GM18870 (cell line): ENCODE results near the gene MACROD2.

Experiments
- ATAC-seq: cut with Tn5 transposase; IDR thresholded peaks from one replicate; pipeline ENCODE4 v1.9.1; 2021; ENCODE audit warnings: moderate library complexity; ENCODE audit not compliant: unreplicated experiment

The MACROD2 gene

DNA sequence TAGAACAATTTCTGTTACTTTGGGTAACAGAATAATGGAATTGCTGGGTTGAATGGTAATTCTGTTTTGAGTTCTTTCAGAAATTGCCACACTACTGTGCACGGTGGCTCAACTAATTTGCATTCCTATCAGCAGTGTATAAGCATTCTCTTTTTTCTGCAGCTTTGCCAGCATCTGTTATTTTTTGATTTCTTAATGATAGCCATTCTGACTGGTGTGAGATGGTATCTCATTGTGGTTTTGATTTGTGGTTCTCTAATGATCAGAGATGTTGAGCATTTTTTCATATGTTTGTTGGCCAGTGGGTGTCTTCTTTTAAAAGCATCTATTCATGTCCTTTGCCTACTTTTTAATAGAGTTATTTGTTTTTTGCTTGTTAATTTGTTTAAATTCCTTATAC, 1731.1 kb downstream of the MACROD2 start:
- no peak for ATAC-seq

DNA sequence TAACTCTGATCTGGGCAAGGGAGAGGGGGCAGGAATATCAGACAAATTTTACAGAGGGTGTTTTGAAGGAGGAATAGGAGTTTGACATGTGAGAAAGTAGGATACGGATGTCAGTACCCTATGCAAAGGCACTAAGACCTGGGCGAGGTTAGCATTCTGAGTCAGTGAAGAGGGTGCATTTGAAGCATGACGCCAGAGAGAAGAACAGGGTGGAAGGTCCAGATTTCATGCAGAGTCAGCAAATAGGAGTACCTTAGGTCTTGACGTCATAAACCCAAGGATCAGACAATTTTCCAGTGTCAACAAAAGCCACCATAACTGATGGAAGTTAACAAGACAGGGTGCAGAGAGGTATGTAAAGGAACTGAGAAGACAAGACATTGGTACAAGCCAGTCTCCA, 1738.7 kb downstream of the MACROD2 start:
- ATAC-seq: no peak

DNA sequence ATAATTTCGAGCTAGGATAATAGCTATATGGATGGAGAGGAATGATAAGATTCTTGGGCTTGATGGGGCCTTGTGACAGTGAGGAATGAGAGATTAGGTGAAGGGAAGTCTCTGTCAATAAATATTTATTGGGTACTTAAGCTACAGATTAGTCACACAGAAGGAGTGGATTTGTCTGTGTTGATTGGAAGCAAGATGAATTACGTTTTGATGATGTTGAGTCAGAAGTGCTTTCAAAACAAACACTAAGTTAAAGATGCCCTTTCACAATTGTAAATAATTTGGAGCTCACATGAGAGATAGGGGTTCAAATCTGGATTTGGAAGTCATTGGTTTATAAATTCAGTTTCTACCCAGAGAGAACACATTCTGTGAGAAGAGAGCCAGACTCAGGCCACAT, 1743.7 kb downstream of the MACROD2 start:
- ATAC-seq: no peak

DNA sequence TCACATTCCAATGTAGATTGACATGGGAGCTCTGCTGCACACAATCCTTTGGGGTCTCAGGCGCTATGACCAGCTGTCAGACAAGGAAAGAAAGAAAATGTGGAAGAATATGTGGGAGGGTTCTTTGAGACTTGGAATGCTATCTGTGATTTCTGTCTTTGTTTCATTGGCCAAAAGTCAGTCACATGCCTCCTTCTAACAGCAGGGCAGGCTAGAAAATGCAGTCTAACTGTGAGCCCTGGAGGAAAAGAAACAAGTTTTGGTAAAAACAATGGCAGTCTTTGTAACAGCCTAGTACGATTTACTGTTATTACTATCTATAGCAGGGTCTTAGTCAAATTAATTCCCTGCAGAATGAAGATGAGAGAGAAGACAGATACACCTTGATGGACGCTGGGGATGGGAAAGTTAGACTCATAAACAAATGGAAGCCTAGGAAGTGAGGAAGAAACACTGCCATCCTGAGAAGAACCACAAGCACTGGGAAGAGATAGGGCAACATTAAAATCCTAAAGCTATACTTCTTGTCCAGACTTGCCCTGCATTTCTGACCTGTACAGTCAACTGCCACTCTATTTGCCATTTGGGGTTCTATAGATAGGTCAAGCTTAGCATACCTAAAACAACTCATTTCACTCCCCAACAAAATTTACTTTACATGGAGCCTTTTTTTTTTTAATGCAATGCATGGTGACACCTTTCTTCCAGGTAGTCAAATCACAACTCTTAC, 1744.9 kb downstream of the MACROD2 start:
- no peak for ATAC-seq

DNA sequence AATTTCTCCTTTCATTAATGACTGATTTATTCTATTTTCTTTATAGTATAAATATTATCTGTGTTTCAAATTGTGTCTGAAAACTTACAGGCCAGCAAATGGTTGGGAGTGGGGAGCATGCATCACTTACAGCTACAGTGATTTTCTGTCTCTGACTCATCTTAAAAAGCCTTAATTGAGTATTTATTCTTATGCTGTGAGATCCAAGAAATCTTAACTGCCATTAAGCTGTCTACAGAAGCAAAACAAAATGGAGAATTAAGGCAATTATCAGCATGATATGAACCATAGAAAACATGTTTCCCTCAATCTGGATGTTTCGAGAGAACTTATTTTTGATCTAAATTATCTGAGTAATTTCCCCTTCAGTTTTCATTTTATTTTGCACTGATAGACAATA, 1746.8 kb downstream of the MACROD2 start:
- ATAC-seq: no peak

DNA sequence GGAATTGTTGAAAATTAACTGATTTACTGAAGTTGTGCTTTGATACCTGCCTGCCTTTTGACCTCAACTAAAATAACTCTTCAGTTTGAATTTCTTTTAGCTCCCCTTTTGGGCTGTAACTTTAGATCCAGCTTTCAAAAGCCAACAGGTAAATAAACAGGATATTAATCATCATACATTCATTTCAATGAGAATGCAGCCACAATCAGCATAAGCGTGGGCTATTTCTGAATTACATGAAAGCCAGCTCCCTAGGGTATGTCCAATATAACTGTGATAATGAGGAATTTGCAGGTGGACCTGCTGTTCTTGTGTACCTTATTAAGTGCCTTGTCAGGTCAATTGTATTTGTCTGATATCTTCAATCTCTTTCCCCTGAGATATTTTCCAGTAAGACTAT, 1747.3 kb downstream of the MACROD2 start:
- no peak for ATAC-seq

DNA sequence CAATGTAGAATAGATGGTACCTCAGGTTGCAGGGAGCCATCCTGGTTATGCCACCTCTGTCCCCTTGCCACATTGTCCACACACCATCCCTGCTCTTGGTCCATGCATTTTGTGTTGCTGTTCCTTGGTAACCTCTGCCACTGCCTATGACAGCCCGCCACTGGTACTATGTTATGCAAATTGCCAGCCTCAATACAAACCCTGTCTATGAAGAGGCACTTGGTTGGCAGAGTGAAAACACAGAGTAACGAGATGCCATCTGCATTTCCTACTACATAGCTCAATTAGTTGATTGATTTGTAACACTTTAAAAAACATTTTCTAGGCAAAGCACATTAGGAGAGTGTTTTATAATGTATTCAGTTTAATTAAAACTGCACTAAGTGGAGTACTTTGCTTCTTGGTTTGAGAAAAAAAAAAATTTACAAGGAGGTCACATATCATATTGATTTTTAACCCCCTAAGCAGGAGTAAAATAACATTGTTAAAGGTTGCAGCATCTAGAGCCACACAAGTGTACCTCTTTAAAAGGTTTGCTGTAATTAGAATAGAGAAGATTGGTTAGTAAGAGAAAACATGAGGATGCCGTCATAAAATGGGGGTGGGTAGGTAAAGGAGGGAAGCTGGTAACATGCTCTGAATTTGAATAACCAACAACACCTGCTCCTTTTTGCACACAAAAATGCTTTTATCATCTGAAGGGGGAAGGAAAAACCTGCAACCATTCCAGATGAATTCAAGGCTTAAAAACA, 1760.9 kb downstream of the MACROD2 start:
- ATAC-seq: no peak

DNA sequence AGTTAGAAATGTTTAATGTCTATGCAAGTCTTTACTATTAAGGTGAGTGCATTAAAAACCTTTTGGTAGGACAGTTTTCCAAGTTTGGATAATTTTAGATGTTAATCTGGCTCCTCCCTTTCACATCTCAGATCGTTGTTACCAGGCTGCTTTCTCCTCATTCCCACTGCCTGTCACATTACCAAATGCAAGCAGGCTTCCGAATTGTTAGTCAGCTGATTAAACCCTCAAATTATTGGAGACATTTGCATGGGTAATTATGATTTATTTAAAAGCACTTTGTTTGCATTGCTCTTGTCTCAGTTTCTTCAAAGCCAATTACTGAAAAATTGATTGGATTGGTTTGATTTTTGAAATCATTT, 1761.4 kb downstream of the MACROD2 start:
- no peak for ATAC-seq

DNA sequence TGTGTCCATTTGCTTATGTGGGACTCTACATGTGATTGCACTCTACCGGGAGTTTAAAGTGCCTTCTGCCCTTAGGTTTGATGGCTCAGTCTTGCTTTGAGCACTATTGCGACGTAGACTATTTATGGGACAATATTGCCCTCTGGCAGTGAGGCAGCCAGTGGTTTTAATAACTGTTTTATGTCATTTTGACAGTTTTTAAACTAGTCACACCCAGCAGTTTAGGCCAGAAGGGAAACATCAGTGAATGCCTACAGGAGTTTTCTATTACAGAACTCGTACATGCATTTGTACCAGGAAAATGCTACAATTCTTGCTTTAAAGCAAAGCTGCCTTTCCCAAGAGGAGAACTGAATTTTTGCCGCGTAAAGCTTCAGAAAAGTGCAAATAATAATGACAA, 1764.3 kb downstream of the MACROD2 start:
- ATAC-seq: no peak

DNA sequence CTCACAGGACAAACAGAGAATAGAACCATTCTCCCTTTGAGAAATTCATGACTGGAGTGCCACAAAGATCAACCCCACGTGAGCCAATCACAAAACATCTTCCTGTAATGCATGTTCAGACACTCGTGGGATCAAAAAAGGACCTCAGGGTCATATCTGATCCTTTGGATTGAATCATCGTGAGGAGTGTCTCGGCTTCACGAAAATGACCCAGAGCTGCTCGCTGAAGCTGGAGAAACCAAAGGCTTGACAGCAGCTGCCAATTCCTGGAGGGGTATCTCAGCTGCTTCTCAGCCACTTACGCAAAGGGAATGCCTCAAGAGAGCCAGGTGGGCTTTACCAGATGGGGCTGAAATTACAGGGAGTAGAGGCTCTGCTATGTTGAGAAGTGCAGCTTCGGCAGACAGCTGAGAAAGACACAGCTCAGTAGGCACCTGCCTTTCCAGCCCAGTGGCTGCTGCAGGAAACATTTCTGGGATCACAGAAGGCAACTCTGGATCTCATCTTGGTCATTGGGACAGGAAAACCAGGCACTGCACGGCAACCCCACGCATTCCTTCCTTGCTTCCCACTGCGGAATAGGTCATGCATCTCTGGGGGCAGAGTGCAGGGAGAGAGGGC, 1764.8 kb downstream of the MACROD2 start:
- no peak for ATAC-seq

DNA sequence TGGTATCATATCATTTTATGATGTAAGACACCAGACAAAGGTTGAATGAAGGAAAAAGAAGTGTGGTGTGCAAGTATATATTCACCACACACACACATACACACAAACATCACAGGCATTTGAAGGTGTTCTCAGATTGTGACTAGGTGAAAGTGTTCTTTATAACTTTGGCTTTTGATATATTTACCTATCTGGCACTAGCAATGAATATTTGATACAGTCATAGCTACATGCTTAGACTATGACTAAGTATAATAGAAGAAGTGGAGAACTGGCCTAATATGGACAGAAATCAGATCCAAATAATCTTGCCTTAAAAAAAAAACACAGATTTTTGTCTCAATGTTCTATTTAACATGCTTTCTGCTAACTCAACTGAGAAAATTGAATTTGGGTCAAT, 1768.0 kb downstream of the MACROD2 start:
- no peak for ATAC-seq

DNA sequence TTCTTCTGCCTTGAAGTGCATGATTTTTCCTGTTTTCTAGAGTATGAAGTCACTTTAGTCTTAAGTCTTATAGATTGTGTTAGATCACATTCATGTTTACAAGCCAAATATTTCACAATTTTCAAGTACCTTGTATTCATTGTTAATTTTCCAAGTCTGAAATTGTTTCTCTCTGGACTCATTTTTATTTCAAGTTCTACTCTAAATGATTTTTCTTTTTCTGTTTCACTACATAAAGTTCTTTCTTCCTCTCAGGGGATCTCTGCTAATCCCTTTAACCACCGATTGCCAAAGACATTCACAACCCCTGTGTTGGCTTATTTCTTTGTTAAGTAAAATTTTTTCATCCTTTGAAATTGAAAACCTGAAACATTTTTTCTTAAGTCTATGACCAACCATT, 1772.3 kb downstream of the MACROD2 start:
- ATAC-seq: no peak

DNA sequence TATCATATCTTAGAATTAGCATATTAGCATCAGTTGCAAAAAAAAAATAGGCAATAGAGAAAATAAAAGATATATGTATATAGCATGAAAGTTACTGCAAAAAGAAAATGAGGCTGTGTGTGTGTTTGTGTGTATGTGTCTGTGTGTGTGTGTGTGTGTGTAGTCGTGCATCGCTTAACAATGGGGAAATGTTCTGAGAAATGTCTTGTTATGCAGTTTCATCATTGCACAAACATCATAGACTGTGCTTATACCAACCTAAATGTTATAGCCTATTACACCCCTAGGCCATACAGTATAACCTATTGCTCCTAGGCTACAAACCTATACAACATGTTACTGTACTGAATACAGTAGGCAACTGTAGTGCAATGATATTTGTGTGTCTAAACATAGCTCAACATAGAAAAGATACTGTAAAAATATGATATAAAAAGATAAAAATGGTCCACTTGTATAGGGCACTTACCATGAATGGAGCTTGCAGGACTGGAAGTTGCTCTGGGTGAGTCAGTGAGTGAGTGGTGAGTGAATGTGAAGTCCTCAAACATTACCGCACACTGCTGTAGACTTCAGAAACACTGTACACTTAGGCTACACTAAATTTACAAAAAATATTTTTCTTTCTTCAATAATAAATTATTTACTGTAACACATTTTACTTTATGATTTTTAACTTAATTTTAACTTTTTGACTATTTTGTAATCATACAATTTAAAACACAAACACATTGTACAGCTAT, 1772.9 kb downstream of the MACROD2 start:
- ATAC-seq: no peak

DNA sequence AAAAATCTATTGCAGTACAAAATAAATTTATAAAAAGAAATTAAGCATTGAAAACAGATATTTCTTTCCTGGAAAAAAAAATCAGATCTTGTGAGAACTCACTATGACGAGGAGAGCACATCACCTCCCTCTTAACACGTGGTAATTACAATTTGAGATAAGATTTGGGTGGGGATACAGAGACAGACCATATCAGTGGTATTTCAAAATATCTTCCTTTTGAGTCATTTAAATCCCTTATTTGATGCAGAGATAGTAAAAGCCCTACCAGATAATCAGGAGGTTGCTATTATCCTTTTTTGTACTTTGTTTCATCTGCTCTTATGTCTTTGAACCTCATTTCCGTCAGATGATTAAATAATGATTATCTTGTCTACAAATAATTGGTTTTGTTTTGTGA, 1777.5 kb downstream of the MACROD2 start:
- no peak for ATAC-seq

DNA sequence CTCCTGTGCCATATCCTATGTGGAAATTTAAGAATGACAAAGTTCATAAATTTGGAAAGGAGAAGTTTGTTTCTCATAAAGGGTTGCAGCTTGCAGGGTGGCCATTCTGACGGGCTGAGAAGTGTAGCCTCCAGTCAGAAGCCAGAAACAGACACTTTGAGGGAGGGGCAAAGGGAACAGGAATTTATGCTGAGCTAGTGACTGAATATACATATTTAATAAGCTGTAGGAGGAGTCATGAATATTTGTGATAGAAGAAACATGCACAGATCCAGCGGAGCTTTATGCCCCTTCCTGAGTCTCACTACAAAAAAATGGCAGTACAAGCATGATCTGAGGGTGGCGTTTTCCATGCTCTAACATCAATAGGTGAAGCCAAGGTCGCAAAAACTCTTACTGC, 1779.6 kb downstream of the MACROD2 start:
- no peak for ATAC-seq

DNA sequence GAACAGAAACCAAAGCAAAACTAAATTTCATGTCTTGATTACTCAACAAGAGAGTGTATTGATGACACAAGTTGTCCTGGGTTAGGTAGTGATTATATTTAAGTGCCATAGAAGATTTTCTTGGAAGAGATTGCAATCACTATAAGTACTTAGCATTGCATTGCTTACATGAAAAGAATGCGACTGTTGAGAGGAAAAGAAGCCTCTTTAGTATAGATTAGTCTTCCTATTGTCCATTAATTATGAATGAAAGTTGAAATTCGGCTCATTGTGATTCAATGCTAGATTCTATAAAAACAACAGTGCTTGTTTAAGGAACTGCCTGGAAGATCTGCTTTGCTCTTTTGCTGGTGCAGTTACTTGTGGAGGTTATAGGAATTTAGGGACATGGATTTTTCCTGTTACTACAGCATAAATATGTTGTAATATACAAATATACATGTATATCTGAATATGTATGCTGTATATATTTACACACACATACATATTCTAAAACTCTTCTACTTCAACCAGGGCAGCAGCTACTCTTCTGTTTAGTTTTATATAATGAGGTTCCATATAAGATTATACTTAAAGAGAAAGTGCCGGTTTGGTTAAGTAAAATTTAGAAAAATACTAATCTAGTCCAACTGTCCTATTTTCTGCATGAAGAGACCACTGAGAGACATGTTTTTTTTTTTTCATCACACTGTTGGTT, 1781.6 kb downstream of the MACROD2 start:
- no peak for ATAC-seq

DNA sequence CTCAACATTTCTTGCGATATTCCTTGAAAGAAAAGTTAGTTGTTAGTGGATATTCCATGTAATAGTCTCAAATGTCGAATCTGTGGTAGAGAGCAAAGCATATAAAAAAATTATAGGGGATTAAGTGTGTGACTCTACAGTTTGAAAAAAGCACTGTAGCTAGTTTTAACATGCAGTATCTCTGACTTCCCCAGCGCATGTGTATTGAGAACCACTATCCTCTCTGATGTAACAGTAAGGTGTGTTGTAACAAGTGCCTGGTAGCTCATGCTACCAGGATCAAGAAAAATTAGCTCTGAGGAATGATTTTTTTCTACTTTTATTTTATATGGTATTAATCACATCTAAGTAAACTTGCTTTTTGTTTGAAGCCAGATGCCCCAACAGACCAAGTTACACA, 1788.7 kb downstream of the MACROD2 start:
- ATAC-seq: no peak

DNA sequence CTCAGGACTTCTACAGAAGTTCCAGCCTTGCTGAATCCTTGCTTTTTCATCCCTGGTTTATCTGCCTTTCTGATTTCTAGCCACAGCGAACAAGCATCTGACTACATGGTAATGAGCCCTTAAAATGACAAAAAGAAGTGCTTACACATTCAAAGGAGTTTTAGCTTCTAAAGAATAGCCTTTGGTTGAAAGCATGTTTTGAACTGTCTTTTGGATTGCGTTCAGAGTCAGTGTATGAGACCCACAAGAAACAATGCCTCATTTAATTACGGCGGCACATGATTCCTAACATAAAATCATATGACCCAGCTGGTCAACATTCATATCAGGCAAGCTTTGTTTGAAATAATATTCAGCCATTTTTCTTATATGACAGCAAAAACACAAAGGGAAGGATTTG, 1793.8 kb downstream of the MACROD2 start:
- ATAC-seq: no peak

DNA sequence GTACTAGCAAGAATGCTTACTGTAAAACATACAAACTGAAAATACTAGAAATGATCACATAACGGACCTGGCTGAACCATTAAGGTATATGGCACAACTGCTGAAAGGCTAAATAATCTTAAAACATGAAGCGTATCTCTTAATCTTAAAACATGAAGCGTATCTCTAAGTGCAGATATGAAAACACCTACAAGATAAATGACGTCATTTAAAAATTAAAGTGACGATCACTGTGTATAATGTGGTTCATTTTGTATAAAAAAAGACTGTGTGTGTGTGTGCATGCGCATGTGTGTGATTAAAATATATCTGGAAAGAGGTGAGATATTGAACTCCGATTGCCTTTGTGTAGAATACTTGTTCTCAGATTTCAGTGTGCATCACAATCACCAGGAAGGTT, 1797.5 kb downstream of the MACROD2 start:
- ATAC-seq: no peak

DNA sequence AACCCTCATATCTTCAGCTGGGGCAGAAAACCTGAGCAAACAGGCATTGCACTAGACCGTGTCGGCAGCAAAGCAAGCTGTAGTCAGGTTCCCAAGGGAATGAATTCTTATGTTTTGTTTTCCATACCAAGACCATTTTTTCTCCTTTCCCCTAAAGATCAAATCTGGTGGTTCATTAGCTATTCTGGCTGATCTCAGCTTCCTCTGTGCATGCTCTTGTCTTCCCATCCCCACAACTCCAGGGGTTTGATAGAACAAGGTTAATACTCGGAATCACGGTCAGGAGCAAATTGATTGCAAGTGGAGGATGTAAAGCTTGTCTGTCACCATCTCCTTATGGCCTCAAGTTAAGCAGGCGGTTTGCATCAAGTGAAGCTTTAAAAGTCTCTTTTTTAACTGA, 1799.1 kb downstream of the MACROD2 start:
- no peak for ATAC-seq
